NT2/D1 (cell line): ENCODE results near the gene TYMS.

Experiments used
- DNase-seq: peaks from one replicate; pipeline ENCODE4 v3.0.0-alpha.2; 2011; ENCODE audit warnings: low read depth, low spot score
- H3K27me3 ChIP-seq: 2 replicates; pipeline ENCODE4 v1.6.0; 2011; ENCODE audit warnings: mild to moderate bottlenecking; ENCODE audit not compliant: insufficient read length, insufficient read depth
- H3K36me3 ChIP-seq: 2 replicates; pipeline ENCODE4 v1.6.1; 2011; ENCODE audit warnings: mild to moderate bottlenecking, low read length, mixed read lengths; ENCODE audit not compliant: insufficient read depth, insufficient read length
- H3K4me1 ChIP-seq: 2 replicates; pipeline ENCODE4 v1.5.1; 2011; ENCODE audit not compliant: insufficient read depth, insufficient read length
- H3K4me3 ChIP-seq: 2 replicates; pipeline ENCODE4 v1.5.1; 2011; ENCODE audit warnings: low read depth; ENCODE audit not compliant: insufficient read length
- H3K9ac ChIP-seq: 2 replicates; pipeline ENCODE4 v1.6.0; 2011; ENCODE audit warnings: low read depth; ENCODE audit not compliant: insufficient read length
- H3K9me3 ChIP-seq: 2 replicates; pipeline ENCODE4 v1.5.1; 2011; ENCODE audit warnings: mild to moderate bottlenecking, low read length; ENCODE audit not compliant: insufficient read depth
- SUZ12 ChIP-seq: IDR thresholded peaks from 2 replicates; pipeline ENCODE4 v1.6.1; 2011; ENCODE audit not compliant: insufficient read length, insufficient read depth; ENCODE audit errors: extremely low read depth
- YY1 ChIP-seq: IDR thresholded peaks from 2 replicates; pipeline ENCODE4 v1.6.1; 2011; ENCODE audit not compliant: insufficient read length, insufficient read depth
- ZNF274 ChIP-seq: IDR thresholded peaks from 2 replicates; pipeline ENCODE4 v1.6.1; 2011; ENCODE audit warnings: mild to moderate bottlenecking, low read depth, low read length

The TYMS gene

DNA sequence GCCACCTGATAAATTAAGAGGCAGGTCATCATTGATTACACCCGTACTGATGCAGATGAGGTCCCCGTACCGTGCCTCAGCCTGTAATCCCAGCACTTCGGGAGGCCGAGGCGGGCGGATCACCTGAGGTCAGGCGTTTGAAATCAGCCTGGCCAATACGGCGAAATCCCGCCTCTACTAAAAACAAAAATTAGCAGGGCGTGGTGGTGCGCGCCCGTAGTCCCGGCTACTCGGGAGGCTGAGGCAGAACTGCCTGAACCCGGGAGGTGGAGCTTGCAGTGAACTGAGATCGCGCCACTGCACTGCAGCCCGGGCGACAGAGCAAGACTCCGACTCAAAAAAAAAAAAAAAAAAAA is 55.7 kb downstream of the TYMS start:
- peaks cover 21% of the 10 kb centered on the region for H3K36me3 ChIP-seq
- H3K4me3 ChIP-seq, result no peak overlapping the region
- H3K27me3 ChIP-seq, result no peaks in the 10 kb centered on the region
- no peak for DNase-seq
- H3K9ac ChIP-seq, result no peak overlapping the region
- TF ChIP-seq ZNF274 (no peak), SUZ12 (no peak), YY1 (no peak)
- H3K9me3 ChIP-seq, result peaks cover 6% of the 10 kb centered on the region; the same call in 1 of the 2 replicates
- no peaks in the 10 kb centered on the region for H3K4me1 ChIP-seq

DNA sequence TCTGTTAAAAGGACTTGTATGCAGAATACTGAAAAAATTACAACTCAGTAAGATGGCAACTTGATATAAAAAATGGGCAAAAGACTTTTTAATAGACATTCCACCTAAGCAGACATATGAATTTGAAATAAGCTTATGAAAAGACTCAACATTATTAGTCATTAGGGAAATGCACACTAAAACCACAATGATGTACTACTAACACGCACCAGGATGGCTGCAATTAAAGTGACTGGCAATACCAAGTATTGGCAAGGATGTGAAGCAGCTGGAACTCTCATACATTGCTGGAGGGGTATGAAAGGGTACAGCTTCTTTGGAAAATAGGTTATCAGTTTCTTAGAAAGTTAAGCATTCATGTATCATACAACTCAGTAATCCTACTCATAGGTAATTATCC is 58.2 kb downstream of the TYMS start:
- Histone ChIP-seq H3K36me3 (peaks cover 1% of the 10 kb centered on the region), H3K9ac (no peak overlapping the region), H3K27me3 (no peaks in the 10 kb centered on the region), H3K9me3 (peaks cover 6% of the 10 kb centered on the region; the same call in 1 of the 2 replicates), H3K4me1 (no peaks in the 10 kb centered on the region), H3K4me3 (no peak overlapping the region)
- DNase-seq, result no peak
- TF ChIP-seq SUZ12, result no peak
- no peak for TF ChIP-seq YY1
- TF ChIP-seq ZNF274, result no peak

DNA sequence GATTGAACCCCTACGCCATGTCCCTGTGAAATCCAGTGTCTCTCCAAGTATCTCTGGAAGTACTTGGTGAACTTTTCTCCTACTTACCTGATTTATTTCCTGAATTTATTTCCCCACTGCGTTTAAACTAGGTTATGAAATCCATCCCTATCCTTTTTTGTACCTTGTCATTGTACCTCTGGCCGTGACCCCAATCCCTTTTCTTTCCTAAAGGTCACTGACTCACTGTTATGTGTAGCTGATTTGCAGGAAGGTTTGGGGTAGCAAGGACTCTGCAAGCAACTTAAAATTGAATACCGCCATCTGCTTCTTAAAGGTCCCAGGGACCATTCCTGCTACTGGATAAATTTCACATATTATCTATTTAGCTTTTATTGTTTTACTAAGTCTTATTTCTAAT is 59.5 kb downstream of the TYMS start:
- Histone ChIP-seq H3K4me1 (no peaks in the 10 kb centered on the region), H3K9me3 (peaks cover 6% of the 10 kb centered on the region; the same call in 1 of the 2 replicates), H3K4me3 (no peak overlapping the region), H3K36me3 (no peaks in the 10 kb centered on the region), H3K9ac (no peak overlapping the region), H3K27me3 (no peaks in the 10 kb centered on the region)
- TF ChIP-seq SUZ12 (no peak), ZNF274 (no peak), YY1 (no peak)
- no peak for DNase-seq
